Cerebellar cortex (tissue), 1 donor: ENCODE measurements around the gene CAPN9.
"Not testable (repeated sequence)": the region's sequence is repeated elsewhere in the genome, so short reads cannot be mapped to it uniquely, and the experiment has no call there.

Experiments
- DNase-seq: peaks from one replicate; pipeline ENCODE4 v3.0.0-alpha.2; 2015; ENCODE audit warnings: low spot score

The CAPN9 gene, protein sequence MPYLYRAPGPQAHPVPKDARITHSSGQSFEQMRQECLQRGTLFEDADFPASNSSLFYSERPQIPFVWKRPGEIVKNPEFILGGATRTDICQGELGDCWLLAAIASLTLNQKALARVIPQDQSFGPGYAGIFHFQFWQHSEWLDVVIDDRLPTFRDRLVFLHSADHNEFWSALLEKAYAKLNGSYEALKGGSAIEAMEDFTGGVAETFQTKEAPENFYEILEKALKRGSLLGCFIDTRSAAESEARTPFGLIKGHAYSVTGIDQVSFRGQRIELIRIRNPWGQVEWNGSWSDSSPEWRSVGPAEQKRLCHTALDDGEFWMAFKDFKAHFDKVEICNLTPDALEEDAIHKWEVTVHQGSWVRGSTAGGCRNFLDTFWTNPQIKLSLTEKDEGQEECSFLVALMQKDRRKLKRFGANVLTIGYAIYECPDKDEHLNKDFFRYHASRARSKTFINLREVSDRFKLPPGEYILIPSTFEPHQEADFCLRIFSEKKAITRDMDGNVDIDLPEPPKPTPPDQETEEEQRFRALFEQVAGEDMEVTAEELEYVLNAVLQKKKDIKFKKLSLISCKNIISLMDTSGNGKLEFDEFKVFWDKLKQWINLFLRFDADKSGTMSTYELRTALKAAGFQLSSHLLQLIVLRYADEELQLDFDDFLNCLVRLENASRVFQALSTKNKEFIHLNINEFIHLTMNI

DNA sequence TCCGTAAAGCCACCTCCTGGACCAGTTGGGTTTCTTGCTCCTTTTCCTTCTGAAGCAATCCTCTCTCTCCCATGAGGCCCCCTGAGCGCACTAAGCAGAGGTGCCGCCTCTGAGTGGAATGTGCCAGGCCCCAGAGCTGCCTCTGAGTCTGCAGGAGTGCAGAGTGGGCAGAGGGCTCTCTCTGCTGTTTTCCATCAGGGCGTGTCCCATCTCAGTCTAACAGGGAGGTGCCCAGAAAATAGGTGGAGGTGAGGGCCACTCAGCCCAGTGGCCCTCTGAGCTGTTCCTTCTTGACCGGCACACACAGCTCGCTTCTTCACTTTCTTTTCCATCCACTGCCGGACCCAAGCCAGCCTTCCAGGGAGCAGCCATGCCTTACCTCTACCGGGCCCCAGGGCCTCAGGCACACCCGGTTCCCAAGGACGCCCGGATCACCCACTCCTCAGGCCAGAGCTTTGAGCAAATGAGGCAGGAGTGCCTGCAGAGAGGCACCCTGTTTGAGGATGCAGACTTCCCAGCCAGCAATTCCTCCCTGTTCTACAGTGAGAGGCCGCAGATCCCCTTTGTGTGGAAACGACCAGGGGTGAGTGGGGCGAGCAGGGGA is at the start of gene CAPN9:
Gene CAPN9, plus strand, starts transcription at position 262 of the 604 bp plus-strand sequence. Its CDS starts 109 bp downstream, at position 371.
- no peak for DNase-seq

DNA sequence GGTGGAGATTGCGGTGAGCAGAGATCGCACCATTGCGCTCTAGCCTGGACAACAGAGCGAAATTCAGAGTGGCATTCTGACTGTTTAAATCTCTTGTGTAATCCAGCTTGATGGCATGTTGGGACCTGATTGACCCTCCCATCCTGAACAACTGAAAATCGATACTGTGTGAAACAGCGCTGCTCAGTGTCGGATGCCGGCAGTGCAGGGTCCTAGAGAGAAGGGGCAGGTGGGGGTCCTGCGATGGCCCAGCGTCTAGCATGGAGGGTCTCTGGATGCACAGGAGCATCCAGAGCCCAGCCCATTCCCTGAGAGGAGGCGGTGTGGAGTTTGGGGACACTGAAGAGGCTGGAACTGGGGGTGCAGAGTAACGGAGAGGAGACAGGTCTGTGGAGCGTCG is 49.1 kb upstream of the CAPN9 start:
- no peak for DNase-seq

DNA sequence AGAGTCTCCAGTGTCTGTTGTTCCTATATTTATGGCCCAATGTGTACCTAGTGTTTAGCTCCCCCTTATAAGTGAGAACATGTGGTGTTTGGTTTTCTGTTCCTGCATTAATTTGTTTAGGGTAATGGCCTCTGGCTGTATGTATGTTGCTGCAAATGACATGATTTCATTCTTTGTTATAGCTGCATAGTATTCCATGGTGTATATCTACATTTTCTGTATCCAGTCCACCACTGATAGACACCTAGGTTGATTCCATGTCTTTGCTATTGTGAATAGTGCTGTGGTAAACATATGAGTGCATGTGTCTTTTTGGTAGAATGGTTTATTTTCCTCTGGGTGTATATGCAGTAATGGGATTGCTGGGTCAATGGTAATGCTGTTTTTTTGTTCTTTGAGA is 48.2 kb upstream of the CAPN9 start:
- DNase-seq: not testable (repeated sequence)

DNA sequence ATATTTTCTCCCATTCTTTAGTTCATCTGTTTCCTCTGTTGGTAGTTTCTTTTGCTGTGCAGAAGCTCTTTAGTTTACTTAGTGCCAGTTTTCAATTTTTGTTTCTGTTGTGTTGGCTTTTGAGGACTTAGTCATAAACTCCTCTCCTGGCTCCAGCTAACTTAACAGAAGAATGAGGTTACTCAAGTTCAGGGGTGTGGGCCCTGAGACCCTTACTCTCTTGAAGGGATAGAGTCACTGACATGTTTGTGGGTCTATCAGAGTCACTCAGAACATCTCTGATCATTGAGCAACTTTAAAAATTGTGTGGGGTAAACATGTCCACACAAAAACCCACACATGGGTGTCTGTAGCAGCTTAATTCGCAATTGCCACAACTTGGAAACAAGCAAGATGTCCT is 47.5 kb upstream of the CAPN9 start:
- no peak for DNase-seq

DNA sequence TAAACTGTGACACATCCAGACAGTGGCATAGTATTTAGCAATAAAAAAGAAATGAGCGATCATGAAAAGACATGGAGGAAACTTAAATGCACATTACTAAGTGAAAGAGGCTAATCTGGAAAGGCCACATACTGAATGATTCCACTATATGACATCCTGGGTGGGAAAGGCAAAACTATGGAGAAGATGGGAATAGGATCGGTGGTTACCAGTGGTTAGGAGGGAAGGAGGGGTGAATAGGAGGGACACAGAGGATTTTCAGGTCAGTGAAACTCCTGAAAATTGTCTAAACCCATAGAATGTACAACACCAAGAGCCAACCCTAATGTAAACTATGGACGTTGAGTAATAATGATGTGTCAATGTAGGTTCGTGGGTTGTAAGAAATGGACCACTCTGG is 47.1 kb upstream of the CAPN9 start:
- DNase-seq: no peak

DNA sequence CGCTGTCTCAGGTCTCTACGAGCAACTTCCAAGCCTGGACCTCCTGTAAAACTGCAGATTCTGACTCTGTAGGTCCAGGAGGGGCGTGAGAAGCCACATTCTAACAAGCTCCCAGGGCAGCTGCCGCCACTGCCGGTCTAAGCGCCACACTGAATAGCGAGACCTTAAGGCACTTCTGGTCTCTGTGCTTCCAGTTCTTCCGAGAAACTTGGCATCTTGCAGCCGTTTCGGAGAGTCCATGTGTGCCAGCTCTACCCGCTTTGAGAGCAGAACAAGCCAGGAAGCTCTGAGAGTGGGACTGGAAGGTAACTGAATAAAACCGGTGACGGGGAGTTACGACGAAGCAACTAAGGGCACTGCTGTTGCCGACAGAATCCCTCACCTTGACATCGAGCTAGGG is 45.8 kb upstream of the CAPN9 start:
- peak; percentile 61 for DNase-seq

DNA sequence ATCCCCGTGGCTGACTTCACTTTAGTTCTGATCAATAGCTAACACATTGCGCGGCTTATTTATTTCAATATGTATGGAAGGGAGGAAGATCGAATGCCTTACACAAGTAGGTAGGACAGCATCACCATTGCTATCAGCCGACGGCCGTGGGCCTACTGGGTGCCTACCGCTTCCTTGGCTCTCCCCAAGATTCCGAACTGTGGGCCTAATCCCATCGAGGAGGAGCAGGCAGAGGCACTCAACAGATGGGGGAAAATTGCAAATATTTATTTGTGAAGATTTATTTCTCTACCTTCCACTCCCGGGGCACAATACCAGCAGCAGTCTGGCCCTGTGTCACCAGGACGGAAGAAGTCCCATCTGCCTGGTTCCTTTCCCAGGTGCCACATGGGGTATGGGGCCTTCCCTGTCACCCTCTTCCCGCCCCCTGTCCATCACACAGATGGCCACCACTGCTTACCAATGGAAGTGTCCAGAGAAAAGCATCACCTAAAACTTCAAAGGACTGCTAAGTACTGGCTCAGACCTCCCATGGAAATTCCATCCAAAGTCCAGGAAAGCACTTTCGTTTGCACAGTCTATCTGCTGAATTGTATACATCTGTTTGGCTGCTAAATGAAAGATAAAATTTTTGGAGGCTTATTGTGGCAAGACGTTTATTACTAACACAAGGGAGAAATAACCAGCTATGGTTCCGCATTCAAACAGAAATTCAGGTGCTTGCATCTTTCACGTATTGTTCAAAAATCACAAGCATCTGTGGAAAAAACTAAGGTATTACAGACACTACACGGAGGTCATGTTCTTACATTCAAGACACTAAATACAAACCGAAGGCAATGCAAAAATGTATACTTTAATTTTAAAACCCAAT is 45.1 kb upstream of the CAPN9 start:
- peak; percentile 77 for DNase-seq

DNA sequence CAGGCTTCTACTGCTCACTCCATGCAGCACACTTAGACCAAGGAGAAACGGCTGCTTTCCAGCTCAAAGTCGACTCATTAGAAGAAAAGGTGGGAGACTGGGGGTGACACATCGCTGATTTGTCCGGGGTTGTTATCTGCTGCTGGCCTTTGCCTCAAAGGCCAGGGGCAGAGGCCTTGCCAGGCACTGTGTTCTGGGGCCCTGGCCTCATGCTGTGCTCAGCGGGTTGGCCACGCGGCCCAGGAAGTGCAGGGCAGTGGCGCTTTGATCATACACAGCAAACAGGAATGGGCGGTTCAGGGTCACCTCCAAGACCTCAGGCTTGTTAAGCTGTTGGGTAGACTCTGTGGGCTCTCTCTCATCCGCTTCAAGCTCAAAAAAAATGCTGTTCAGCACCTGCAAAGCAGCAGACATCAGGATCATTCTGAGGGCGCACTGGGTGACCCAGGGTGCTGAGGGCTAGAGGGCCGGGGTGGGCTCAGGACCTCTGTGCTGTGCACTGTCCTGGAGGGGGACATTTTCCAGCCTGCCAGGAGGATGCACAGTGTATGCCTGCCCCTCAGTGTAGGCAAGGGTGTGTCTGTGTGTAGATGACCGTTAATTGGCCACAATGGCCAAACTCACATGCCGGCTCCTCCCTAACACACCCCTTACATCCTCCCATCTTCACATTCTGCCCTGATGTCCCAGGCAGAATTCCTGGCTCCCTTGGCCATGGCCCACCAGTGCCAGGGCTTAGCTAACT is 44.1 kb upstream of the CAPN9 start:
- no peak for DNase-seq

DNA sequence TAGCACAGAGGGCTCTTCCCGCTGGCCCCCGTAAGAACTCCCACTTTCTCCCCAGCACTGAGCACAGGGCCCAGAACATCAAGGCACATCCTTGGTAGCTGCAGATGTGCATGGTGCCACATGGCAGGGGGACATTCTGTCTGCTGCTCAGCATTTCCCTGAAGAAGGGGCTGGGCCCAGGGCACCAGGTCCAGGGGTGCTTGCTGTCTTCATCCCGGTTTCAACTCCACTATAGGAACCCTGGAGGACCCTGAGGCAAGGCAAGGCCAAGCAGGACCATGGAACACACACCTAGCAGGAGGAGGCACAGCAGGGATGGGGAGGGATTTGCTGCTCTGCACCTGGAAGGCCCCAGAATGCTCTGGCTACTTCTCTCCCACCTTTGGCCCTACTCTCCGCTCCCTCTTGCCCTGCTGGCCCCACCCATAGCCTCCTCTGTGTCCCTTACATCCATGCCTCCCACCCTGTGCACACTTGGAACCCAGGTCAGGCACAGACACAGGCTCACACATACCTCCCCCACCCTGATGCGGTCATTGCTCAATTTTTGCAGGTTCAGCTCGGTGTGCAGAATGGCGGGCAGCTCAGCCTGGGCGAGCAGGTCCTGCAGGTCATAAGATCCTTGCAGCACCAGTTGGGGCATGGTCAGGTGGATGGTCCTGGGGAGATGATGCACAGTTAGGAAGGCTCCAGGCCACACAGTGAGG is 43.4 kb upstream of the CAPN9 start:
- no peak for DNase-seq

DNA sequence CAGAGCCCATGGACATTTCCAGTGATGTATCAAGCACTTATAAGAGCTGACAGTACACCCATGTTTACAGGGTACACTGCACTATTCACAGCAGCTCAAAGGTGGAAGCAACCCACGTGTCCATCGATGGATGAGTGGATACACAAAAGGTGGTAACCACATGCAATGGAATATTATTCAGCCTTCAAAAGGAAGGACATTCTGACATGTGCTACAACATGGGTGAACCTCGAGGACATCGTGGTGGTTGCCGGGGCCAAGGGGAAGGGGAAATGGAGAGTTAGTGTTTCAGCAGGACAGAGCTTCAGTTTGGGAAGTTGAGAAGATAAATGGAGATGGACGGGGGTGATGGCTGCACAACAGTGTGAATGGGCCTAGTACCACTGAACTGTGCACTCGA is 42.4 kb upstream of the CAPN9 start:
- no peak for DNase-seq

DNA sequence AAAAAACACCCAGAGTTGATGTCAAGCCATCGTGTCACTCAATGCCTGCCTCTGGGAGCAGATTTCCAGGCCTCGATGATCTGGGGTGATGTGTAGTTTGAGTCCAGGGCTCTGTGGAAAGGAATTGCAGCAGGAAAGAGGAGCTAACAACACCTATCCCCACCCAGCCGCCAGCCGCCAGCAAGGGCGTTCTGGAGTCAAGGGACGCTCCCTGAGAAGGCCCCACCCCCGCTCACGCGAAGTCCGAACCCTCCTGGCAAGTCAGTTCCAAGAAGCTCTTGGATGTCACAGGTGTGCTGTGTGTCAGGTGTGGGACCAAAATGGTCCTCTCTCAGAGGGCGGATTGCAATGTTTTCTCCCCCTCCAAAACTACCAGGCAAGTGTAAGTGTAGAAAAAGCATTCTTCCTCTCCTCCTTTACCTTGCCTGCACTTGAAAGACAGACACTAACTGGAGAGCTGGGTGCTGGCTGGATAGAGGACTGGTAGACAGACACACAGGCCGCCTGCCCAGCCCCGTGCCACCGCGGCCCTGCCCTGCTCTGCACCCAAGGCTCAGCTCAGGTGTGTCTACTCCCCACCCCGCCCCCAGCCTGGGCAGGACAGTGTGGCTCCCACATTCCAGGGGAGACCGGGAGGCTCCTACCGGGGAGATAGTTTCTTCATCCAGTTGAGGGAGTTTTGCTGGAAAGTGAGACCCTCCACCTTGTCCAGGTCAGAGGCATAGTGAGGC is 41.7 kb upstream of the CAPN9 start:
- no peak for DNase-seq

DNA sequence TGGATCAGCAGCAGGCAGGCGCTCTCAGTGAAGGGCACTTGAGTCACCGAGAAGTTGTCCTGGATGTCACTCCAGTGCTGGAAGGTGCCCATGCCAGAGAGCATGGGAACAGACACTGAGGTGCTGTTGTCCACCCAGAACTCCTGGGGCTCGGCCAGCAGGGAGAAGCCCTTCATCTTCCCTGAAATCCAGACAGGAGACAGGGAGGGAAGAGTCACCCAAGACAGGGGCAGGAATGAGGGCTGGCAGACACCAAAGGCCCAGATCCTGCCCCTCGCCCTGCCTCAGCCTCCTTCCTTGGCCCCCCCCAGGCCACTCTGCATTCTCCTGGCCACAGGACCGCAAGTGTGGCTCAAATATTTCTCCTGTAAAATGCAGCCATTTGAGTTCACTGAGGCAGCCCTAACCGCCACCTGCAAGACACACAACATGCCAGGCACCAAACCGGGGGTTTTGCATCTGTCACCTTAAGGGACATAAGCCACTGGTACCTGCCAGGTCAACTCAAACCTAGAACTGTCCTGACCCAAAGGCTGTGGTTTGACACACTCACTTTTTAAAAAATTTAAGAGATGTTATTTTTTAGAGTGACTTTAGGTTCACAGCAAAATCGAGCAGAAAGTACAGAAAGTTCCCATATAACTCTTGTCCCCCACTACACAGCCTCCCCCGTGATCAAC is 41.0 kb upstream of the CAPN9 start:
- DNase-seq: no peak

DNA sequence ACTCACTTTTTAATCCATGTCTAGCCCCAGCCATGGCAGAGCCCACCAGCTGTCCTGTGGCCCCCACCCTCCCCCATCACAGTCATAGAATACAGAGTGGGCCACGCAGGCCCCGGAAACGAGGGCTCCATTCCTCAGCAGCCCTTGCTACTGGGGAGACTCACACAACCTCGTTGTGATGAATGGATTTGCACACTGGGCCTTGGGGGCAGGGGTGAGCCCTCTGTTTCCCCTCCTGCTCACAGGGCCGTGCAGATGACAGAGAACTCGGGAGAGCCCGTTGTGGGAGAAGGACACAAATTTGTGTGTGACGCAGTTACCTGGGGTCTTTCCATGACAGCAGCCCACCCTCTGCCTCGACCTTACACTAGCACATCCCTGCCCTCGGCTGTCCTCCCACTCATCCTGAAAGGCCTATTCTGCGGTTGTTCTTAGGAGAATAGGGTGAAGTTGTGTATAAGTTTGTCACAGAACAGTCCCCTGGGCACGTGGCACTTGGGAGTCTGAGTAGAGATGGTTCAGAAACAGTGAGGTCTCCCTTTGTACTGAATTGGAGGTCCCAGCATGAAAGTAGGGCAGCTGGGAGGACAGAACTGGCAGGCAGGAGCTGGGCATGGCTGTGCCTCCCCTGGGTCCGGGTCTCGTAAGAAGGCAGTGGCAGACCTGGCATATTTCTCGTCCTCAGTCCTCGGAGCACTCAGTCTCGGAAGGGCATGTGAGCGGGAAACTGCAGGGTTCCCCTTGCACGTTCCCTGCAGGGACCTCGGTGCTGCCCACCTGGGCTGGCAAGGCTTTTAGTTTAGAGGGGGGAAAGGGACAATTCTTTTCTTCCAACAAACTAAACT is 40.1 kb upstream of the CAPN9 start:
- no peak for DNase-seq

DNA sequence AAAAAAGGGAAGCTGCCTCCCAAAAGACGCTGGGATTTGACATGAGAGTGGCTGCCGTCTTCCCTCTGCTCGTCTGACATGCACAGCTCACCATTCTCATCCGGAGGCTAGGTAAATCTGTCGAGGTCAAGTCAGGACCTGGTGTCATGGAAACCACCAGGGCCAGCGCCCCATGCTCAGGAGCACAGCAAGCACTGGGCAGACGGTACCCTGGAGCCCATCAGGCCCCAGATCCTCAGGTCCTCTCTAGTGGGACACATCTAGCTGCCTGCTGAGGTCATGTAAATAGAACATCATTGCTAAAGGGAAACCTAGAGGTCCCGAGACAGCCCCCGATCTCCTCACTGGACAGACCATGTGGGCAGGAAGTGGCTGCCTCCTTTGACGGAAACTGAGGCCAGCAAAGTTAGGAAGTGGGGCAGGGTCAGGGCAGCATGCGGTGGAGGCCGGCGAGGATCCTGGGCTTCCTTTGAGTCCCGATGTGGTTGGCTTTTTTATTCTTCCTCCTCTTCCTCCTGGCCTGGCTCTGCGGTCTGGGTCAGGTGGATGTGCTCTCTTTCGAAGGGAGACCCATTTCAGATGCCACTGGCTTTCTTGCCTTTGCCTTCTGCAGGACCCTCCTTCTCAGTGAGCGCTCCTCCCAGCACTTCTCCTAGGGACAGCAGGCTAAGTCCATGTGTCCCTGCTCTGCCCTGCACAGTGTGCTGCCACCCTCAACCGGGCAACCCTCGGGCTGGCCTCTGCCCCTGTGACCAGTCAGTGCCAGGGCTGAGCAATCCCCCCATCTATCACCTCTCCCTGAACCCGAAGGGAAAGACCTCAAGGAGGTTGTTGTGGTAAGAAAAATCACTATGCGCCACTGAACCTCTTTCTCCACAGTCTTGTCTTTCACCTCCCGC is 39.2 kb upstream of the CAPN9 start:
- DNase-seq: no peak

DNA sequence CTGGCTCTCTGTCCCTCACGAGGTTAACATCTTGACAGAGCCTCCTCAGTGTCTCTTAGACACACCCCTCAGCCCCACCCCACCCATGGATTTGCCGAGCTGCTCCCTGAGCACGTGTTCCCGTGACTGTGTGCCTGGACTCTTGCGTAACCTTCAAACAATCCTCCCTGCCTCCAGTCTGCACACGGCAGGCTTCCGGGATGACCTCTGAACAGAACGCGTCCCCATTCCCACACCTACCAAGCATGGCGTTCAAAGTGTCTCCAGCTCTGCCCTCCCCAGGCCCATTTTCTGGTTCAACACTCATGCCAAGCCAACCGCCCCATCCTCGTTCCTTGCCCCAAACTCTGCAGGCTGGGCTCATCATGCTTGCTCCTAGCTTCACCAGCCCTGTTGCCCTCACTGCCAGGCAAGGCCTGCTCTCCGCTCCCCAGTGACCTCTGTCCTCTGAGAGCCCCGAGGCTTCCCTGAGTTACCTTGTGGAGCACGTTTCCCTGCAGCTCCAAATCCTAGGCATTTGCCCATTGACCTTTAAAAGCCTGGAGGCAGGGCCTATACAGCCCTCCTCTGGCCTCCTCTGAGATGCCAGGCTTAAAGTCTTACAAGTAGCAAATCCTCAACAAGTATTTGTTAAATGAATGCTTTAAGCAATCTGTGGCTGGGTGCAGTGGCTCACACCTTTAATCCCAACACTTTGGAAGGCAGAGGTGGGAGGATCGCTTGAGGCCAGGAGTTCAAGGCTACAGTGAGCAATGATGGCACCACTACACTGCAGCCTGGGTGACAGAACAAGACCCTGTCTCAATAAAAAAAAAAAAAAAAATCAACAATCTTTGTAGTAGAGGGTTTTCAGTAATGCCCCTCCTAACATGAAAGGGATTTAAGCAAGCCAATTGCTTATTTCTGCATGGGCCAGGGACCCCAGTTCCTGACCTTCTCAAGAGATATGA is 38.3 kb upstream of the CAPN9 start:
- DNase-seq: no peak
